Measurements from ENCODE around the gene TRIO. TPM values are rescaled to one million over a fixed set of nuclear protein-coding genes. Genes with fewer than 3 reads are reported as not detected.
A peak's percentile ranks its signal among the peaks of the same experiment; 100 is the strongest.

Gene TRIO
- total and polyA plus RNA-seq, 2 experiments from 2014 or later, result 18.5 to 78.2 TPM

- Histone ChIP-seq H3K27me3 (no peaks in the 10 kb centered on the region), H3K4me2 (peak overlapping the region; percentile 62), H3K27ac (peak overlapping the region; percentile 67), H3K9me3 (ENCODE audit: low read depth) (no peaks in the 10 kb centered on the region), H3K79me2 (peaks cover 80% of the 10 kb centered on the region), H3K4me3 (no peak overlapping the region), H2AFZ (no peak overlapping the region), H4K20me1 (ENCODE audit: insufficient read depth, poor library complexity, severe bottlenecking) (peaks cover 9% of the 10 kb centered on the region), H3K36me3 (replicated peaks; ENCODE audit: insufficient read depth, low read depth) (no peaks in the 10 kb centered on the region), H3K9me2 (replicated peaks; ENCODE audit: insufficient read depth) (no peaks in the 10 kb centered on the region), H3K4me1 (ENCODE audit: insufficient read depth) (peaks cover 33% of the 10 kb centered on the region)
- peak; percentile 66 for DNase-seq (ENCODE audit: low spot score)
- WGBS (ENCODE audit: low lambda C conversion rate, missing lambda C conversion rate), result 61% methylated on average over 8 of the region's 8 CpGs
- TF ChIP-seq, protein P1, sequence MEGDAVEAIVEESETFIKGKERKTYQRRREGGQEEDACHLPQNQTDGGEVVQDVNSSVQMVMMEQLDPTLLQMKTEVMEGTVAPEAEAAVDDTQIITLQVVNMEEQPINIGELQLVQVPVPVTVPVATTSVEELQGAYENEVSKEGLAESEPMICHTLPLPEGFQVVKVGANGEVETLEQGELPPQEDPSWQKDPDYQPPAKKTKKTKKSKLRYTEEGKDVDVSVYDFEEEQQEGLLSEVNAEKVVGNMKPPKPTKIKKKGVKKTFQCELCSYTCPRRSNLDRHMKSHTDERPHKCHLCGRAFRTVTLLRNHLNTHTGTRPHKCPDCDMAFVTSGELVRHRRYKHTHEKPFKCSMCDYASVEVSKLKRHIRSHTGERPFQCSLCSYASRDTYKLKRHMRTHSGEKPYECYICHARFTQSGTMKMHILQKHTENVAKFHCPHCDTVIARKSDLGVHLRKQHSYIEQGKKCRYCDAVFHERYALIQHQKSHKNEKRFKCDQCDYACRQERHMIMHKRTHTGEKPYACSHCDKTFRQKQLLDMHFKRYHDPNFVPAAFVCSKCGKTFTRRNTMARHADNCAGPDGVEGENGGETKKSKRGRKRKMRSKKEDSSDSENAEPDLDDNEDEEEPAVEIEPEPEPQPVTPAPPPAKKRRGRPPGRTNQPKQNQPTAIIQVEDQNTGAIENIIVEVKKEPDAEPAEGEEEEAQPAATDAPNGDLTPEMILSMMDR (IDR thresholded peaks at IDR 0.05; ENCODE audit: poor library complexity), result no peak
- TF ChIP-seq EZH2phosphoT487 (IDR thresholded peaks at IDR 0.05; ENCODE audit: low read depth, severe bottlenecking, unreplicated experiment) (no peak), EZH2 (IDR thresholded peaks at IDR 0.05; ENCODE audit: borderline replicate concordance) (no peak)
Measured at GRCh38 chr5:14208071-14209021, 65.2 kb downstream of the TRIO start.

- H3K4me1 ChIP-seq (ENCODE audit: insufficient read depth), result peaks cover 38% of the 10 kb centered on the region
- peaks cover 80% of the 10 kb centered on the region for H3K79me2 ChIP-seq
- TF ChIP-seq EZH2phosphoT487 (IDR thresholded peaks at IDR 0.05; ENCODE audit: low read depth, severe bottlenecking, unreplicated experiment) (no peak), EZH2 (IDR thresholded peaks at IDR 0.05; ENCODE audit: borderline replicate concordance) (no peak)
- TF ChIP-seq, protein P1 (IDR thresholded peaks at IDR 0.05; ENCODE audit: poor library complexity), result no peak
- H3K36me3 ChIP-seq (replicated peaks; ENCODE audit: insufficient read depth, low read depth), result no peaks in the 10 kb centered on the region
- DNase-seq (ENCODE audit: low spot score), result no peak
- no peaks in the 10 kb centered on the region for H3K27me3 ChIP-seq
- peak overlapping the region; percentile 67 for H3K27ac ChIP-seq
- 89% methylated on average over 9 of the region's 9 CpGs for WGBS (ENCODE audit: low lambda C conversion rate, missing lambda C conversion rate)
- no peak overlapping the region for H2AFZ ChIP-seq
- H3K4me3 ChIP-seq, result no peak overlapping the region
- H3K9me2 ChIP-seq (replicated peaks; ENCODE audit: insufficient read depth), result no peaks in the 10 kb centered on the region
- peaks cover 16% of the 10 kb centered on the region for H4K20me1 ChIP-seq (ENCODE audit: insufficient read depth, poor library complexity, severe bottlenecking)
- H3K9me3 ChIP-seq (ENCODE audit: low read depth), result no peaks in the 10 kb centered on the region
- H3K4me2 ChIP-seq, result peak overlapping the region; percentile 62
Measured at GRCh38 chr5:14209222-14209822, 66.2 kb downstream of the TRIO start.

- DNase-seq (ENCODE audit: low spot score), result no peak
- Histone ChIP-seq H2AFZ (no peak overlapping the region), H3K9me2 (replicated peaks; ENCODE audit: insufficient read depth) (no peaks in the 10 kb centered on the region), H3K4me1 (ENCODE audit: insufficient read depth) (peaks cover 37% of the 10 kb centered on the region), H3K9me3 (ENCODE audit: low read depth) (no peaks in the 10 kb centered on the region), H3K27me3 (no peaks in the 10 kb centered on the region), H3K4me3 (no peak overlapping the region), H3K27ac (peak overlapping the region; percentile 67), H3K79me2 (peaks cover 80% of the 10 kb centered on the region), H4K20me1 (ENCODE audit: insufficient read depth, poor library complexity, severe bottlenecking) (peaks cover 18% of the 10 kb centered on the region), H3K36me3 (replicated peaks; ENCODE audit: insufficient read depth, low read depth) (no peaks in the 10 kb centered on the region), H3K4me2 (no peak overlapping the region)
- TF ChIP-seq, protein P1 (IDR thresholded peaks at IDR 0.05; ENCODE audit: poor library complexity), result no peak
- TF ChIP-seq EZH2phosphoT487 (IDR thresholded peaks at IDR 0.05; ENCODE audit: low read depth, severe bottlenecking, unreplicated experiment) (no peak), EZH2 (IDR thresholded peaks at IDR 0.05; ENCODE audit: borderline replicate concordance) (no peak)
- over 99% methylated on average over 8 of the region's 8 CpGs for WGBS (ENCODE audit: low lambda C conversion rate, missing lambda C conversion rate)
Measured at GRCh38 chr5:14209836-14210235, 66.7 kb downstream of the TRIO start.
